ENCODE measurements around the gene MISP3. TPM values are rescaled to one million over a fixed set of nuclear protein-coding genes. Genes with fewer than 3 reads are reported as not detected.

The MISP3 gene
- total and polyA plus RNA-seq, 9 of the 15 experiments (the other 6 are each of a cell fraction or from before 2014, with no cell fraction given) = 0.25 to 5.6 (median 1.6) TPM

- Histone ChIP-seq H3K9ac (ENCODE audit: insufficient read depth in 1 of 2, low read depth in 2 of 2, low read length in 2 of 2) (no peak overlapping the region), H3K9me3 (replicated peaks; ENCODE audit: control insufficient read depth, insufficient read depth, low read depth, low read length) (no peaks in the 10 kb centered on the region), H3K4me1 (replicated peaks in 1 of 2; ENCODE audit: control insufficient read depth in 2 of 2, insufficient read depth in 2 of 2, low read length in 2 of 2) (peaks cover 0 to 3% of the 10 kb centered on the region in 2 experiments; a peak in 1 of 5 replicates), H3K79me2 (ENCODE audit: control insufficient read depth, insufficient read depth, low read length) (no peaks in the 10 kb centered on the region), H3K4me2 (ENCODE audit: insufficient read depth, low read length) (no peak overlapping the region), H3K4me3 (no peak overlapping the region), H4K20me1 (replicated peaks; ENCODE audit: control insufficient read depth, insufficient read depth, low read length) (no peaks in the 10 kb centered on the region), H3K9me1 (ENCODE audit: control insufficient read depth, insufficient read depth, low read length) (no peaks in the 10 kb centered on the region), H3K27me3 (ENCODE audit: control insufficient read depth in 2 of 2, insufficient read depth in 2 of 2, low read length in 2 of 2) (no peaks in the 10 kb centered on the region), H3K27ac (ENCODE audit: extremely low read depth, low read depth, low read length) (no peak overlapping the region), H2AFZ (ENCODE audit: low read depth, low read length) (no peak overlapping the region), H3K36me3 (ENCODE audit: control insufficient read depth, insufficient read depth, low read length) (peaks cover 32% of the 10 kb centered on the region; the same call in 2 of the 3 replicates)
- TF ChIP-seq HDAC6 (IDR thresholded peaks at IDR 0.05; ENCODE audit: low read depth, low read length) (no peak), MAX (CRISPR knock-in tag; IDR thresholded peaks at IDR 0.05) (0 out of 2 replicates have a peak, but pooled peaks have one; percentile 20), RERE (CRISPR knock-in tag; IDR thresholded peaks at IDR 0.05; ENCODE audit: borderline replicate concordance) (no peak), PHF8 (IDR thresholded peaks at IDR 0.05; ENCODE audit: borderline replicate concordance, low read length) (no peak), RCOR1 (IDR thresholded peaks at IDR 0.05; ENCODE audit: borderline replicate concordance in 1 of 2, low read depth in 2 of 2, low read length in 2 of 2) (no peak), FIP1L1 (IDR thresholded peaks at IDR 0.05; ENCODE audit: low read depth, low read length, poor library complexity, severe bottlenecking) (no peak), HINFP (tag; conservative IDR thresholded peaks at IDR 0.05; ENCODE audit: low read depth) (no peak), TFAP4 (CRISPR knock-in tag; IDR thresholded peaks at IDR 0.05; ENCODE audit: borderline replicate concordance) (0 out of 2 replicates have a peak, but pooled peaks have one; percentile 35), RNF2 (IDR thresholded peaks at IDR 0.05) (no peak), POLR3G (IDR thresholded peaks at IDR 0.05; ENCODE audit: extremely low read depth, insufficient read length, insufficient replicate concordance) (no peak), SMARCA5 (IDR thresholded peaks at IDR 0.05) (no peak), SPI1 (IDR thresholded peaks at IDR 0.05; ENCODE audit: borderline replicate concordance, low read depth, low read length) (no peak)
- ChIA-PET POLR2A (no interaction called here), CTCF (ENCODE audit: low intra/inter-chr PET ratio) (no interaction called here)
- DNase-seq (ENCODE audit: extremely low read depth in 1 of 4, low spot score in 3 of 4) (no peak), FAIRE-seq (no peak), ATAC-seq (peak; percentile 48; the same call in 2 of the 3 replicates)
- in situ Hi-C loops (cut with MboI) = no loop called here
- 100% methylated on average over 1 of the region's 1 CpG for WGBS (ENCODE audit: insufficient coverage, low coverage, missing lambda C conversion rate)
- intact Hi-C loops (cut with micrococcal nuclease) = no loop called here
- BruUV-seq (replicated peaks) = no TSS peak
Observed at GRCh38 chr19:14103310-14103709, 30.7 kb downstream of the MISP3 start.
